AG08395 (cell line): ENCODE results near the gene GGTLC2.
"Not testable (repeated sequence)": the region's sequence is repeated elsewhere in the genome, so short reads cannot be mapped to it uniquely, and the experiment has no call there.

Experiments used
- DNase-seq: peaks from one replicate; pipeline ENCODE4 v3.0.0; 2012; ENCODE audit warnings: mixed read lengths, low spot score

Gene GGTLC2

GRCh38 chr22:22638313-22638712, 6.1 kb upstream of the GGTLC2 start:
- not testable (repeated sequence) for DNase-seq

GRCh38 chr22:22642255-22642654, 2.2 kb upstream of the GGTLC2 start:
- not testable (repeated sequence) for DNase-seq

DNA sequence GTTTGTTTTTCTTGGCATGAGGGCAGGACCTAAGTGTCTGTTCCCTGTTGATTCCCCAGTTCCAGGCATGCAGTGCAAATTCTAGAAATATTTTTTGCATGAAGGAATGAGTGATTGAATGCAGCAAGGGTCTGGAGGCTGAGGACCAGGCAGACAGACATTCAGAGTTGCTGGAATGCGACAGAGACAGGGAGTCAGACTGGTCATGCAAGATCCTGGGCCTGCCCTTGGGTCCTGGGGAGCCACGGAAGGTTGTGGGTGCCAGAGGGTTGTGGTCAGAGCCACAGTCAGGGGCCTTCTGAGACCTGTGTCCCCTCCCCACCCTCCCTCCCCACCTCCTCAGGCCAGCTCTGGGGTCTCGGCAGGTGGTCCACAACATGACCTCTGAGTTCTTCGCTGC, 1.6 kb downstream of the GGTLC2 start:
- DNase-seq = not testable (repeated sequence)

- not testable (repeated sequence) for DNase-seq
Observed at GRCh38 chr22:22647952-22648351, 3.5 kb downstream of the GGTLC2 start.

DNA sequence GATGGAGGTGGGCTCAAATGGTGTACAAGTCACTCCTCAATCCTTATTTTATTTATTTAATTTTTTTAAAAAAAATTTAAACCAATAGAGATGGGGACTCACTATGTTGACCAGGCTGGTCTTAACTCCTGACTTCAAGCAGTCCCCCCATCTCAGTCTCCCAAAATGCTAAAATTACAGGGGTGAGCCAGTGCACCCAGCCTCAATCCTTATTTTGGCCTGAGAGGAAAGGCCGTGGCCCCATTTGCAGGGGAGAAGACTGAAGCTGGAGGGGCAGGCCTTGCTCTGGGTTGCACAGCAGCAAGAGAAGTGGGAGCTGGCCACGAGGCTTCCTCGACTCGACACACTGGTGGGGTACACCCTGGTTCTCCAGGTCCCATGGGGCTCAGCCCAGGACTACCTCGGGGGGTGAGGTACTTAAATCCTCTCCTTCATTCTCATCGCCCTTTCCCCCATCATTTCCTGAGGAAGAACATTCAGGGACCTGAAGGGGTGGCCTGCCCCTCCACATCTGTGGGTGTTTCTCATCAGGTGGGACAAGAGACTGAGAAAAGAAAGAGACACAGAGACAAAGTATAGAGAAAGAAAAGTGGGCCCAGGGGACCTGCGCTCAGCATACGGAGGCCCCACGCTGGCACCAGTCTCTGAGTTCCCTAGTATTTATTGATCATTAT, 4.6 kb downstream of the GGTLC2 start:
- not testable (repeated sequence) for DNase-seq

- DNase-seq = not testable (repeated sequence)
Observed at GRCh38 chr22:22649761-22650160, 5.3 kb downstream of the GGTLC2 start.

GRCh38 chr22:22650398-22650797, 6.0 kb downstream of the GGTLC2 start:
- not testable (repeated sequence) for DNase-seq

DNA sequence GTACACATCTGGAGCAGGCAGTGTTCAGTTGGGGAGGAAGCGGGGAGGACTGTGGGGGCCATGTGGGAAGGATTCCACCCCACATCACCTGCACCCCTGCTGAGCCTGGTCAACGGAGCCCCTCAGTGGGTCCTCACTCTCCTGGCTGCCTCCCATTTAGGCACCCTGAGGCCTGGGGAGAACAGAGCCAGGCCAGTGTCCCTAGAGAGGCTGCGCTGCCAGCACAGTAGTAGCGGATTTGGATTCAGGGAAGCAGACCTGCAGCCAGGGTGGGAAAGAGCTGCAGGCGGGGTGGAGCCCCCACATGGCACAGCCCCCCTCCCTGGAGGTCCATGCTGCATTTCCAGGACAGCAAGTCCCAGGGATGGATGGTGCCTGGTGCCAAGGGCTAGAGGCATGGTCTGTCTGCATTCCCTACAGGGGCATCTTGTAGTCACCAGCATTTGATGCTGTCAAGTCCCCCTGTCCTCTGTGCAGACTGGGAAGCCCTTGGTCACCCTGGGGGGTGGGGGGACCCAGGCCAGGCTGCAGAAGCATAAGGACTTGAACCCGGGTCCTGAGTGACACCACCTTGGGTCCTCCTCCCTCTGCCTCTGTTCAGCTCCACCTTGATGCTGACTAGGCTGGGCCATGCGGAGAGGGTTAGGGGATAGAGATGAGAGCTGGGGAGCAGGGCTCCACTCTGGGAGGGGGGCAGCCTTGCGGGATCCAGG, 6.5 kb downstream of the GGTLC2 start:
- DNase-seq = not testable (repeated sequence)

DNA sequence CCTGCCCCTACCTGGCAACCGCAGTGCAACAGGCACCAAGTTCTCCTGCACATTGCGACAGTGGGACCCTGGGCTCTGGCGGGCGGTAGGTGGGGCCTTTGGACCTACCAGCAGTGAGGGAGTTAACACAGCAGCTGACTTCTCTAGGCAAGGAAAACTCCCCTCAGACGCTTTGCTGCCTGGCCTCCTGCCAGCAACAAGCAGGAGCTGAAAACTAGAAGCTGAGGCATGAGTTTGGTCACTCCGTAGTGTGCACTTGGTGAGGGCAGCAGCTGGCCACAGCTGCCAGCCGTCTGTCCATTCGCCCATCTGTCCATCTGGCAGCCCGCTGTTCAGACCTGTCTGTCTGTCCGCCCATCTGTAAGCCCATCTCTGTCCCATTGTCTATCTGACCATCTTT, 7.2 kb downstream of the GGTLC2 start:
- not testable (repeated sequence) for DNase-seq

GRCh38 chr22:22652102-22652501, 7.7 kb downstream of the GGTLC2 start:
- not testable (repeated sequence) for DNase-seq

DNA sequence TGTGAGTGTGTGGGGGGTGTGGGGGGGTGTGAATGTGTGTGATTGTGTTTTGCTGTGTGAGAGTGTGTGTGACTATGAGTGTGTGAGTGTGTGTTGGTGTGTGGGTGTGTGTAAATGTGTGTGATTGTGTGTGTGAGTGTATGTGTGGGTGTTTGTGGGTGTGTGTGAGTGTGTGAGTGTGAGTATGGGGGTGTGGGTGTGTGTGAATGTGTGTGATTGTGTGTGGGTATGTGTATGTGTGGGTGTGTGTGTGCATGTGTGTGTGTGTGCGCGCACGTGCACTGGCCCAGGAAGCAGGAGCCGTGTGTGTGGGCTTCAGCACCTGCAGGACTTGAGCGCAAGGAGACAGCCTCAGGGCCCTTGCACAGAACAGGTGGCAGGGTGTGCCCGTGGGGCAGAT, 8.2 kb downstream of the GGTLC2 start:
- not testable (repeated sequence) for DNase-seq

- DNase-seq = not testable (repeated sequence)
Observed at GRCh38 chr22:22653677-22654381, 9.4 kb downstream of the GGTLC2 start.

GRCh38 chr22:22655452-22656290, 11.3 kb downstream of the GGTLC2 start:
- DNase-seq = no peak

- DNase-seq = no peak
Observed at GRCh38 chr22:22657712-22658111, 13.3 kb downstream of the GGTLC2 start.

- no peak for DNase-seq
Observed at GRCh38 chr22:22661275-22661674, 16.9 kb downstream of the GGTLC2 start.

- DNase-seq = no peak
Observed at GRCh38 chr22:22662095-22662494, 17.7 kb downstream of the GGTLC2 start.

GRCh38 chr22:22663861-22664800, 19.7 kb downstream of the GGTLC2 start:
- no peak for DNase-seq

DNA sequence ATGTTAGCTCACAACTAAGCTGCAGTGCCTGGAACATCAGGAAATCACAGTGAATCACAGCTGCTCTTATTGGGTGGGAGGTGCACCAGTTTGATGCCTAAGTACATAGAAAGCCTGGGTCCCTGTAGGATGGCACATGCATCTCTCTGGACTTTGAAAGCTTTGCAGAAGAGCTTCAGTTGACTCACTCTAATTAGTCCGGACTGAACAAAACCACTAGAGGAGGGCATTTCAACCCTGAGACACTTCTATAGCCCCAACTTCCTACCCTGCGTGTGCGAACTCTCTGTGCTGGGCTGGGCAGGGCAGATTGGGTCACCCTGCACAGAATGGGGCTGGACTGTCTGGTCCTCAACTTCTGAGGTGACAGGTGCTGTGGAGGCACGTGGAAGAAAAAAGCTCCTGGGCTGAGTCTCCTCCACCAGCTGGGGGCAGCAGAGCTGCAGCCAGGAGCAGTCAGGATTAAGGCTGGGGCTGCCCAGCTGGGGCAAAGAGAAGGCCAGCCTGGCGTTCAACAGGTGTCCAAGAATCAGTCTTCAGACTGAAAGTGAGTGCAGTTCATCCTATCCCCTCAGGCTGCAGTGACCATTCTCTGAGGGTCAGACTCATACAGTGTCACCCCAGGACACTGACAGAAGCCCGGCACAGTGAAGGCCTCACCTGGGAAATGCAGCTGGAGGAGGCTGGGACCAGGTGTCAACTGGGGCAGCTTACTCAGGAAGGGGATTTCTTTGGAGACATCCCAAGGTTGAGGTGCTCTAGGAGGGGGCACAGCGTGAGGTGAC, 22.1 kb downstream of the GGTLC2 start:
- DNase-seq = no peak

- no peak for DNase-seq
Observed at GRCh38 chr22:22667966-22668880, 23.8 kb downstream of the GGTLC2 start.
